H1 (cell line): Measurements from ENCODE around the gene CDKN2C. TPM values are rescaled to one million over a fixed set of nuclear protein-coding genes. Genes with fewer than 3 reads are reported as not detected.

Experiments used
- RNF2 ChIP-seq: fragments of 200-900, 300-1000 bp; sonication (generic); IDR thresholded peaks from 2 replicates; pipeline ENCODE4 v1.7.1; 2016; ENCODE audit warnings: borderline replicate concordance, low read depth, mild to moderate bottlenecking, antibody characterized with exemption, low read length; ENCODE audit not compliant: poor library complexity, severe bottlenecking; ENCODE audit errors: missing control alignments
- SP2 ChIP-seq: IDR thresholded peaks from 2 replicates; pipeline ENCODE4 v1.6.1; 2012; ENCODE audit warnings: mild to moderate bottlenecking, low read length, inconsistent platforms
- polyA plus RNA-seq, 7 experiments: library from polyadenylated mRNA; depleted of rRNA in 3 of 7; stranded (reverse) in 5 of 7; unstranded in 2 of 7; fragments of >200 nt in 5 of 7; fragments of 200-250 nt in 2 of 7; gene quantifications; 1 replicate in 5 of 7; 2 replicates in 1 of 7; 4 replicates in 1 of 7; pipeline versions ENCODE4 v1.2.1 to v1.2.3, GENCODE V29; 2011 to 2013; ENCODE audit warnings: missing spikeins in 2 of 7, mixed read lengths in 2 of 7
- total RNA-seq: library from RNA; stranded (reverse); fragmentation: NEBNext Ultra II Directional; extraction: Animal tissue kit (Norgen Biotek cat#: 25700); gene quantifications from 2 replicates; pipeline ENCODE4 v1.2.1, GENCODE V29; 2021

CDKN2C gene
- total and polyA plus RNA-seq, 2 of the 8 experiments (the other 6 are each of a cell fraction or from before 2014, with no cell fraction given), result not detected

GRCh38 chr1:50983219-50983802 is 13.3 kb downstream of the CDKN2C start (continued):
- TF ChIP-seq RNF2, result no peak
- no peak for TF ChIP-seq SP2
